Tibial artery (tissue), 4 donors: Measurements from ENCODE around the gene SLC16A10.

ENCODE experiments used
- DNase-seq, 2 donors: peaks; one replicate each; pipeline ENCODE4 v3.0.0-alpha.2; 2019
- H3K27ac ChIP-seq, 2 donors: fragments of 200-600 bp; sonication (generic) in 1 of 2; 1 replicate in 1 of 2; 2 replicates in 1 of 2; pipeline ENCODE4 v1.5.1; 2018 to 2019; ENCODE audit warnings: mild to moderate bottlenecking in 1 of 2
- H3K27me3 ChIP-seq, 2 donors: fragments of 200-600 bp; sonication (generic) in 1 of 2; one replicate each; pipeline versions ENCODE4 v1.5.1 to v1.6.0; 2016 to 2019
- H3K36me3 ChIP-seq, 3 donors: fragments of 200-600 bp; sonication (generic) in 2 of 3; one replicate each; pipeline ENCODE4 v1.5.1; 2016 to 2019; ENCODE audit warnings: mild to moderate bottlenecking in 2 of 3
- H3K4me1 ChIP-seq, 4 donors: fragments of 200-600 bp; sonication (generic) in 2 of 4; 1 replicate in 3 of 4; 2 replicates in 1 of 4; pipeline ENCODE4 v1.5.1; 2016 to 2019
- H3K4me3 ChIP-seq, 2 donors: fragments of 200-600 bp; sonication (generic) in 1 of 2; 1 replicate in 1 of 2; 2 replicates in 1 of 2; pipeline ENCODE4 v1.5.1; 2018 to 2019; ENCODE audit warnings: mild to moderate bottlenecking in 2 of 2
- H3K9me3 ChIP-seq, 3 donors: fragments of 200-600 bp; sonication (generic) in 1 of 3; one replicate each; pipeline ENCODE4 v1.5.1; 2016 to 2019
- CTCF ChIP-seq, 2 experiments: fragments of 200-600 bp in 1 of 2; fragments of 450-650 bp in 1 of 2; IDR thresholded peaks; one replicate each; pipeline ENCODE4 v1.5.1; 2017 to 2019; ENCODE audit warnings: antibody characterized with exemption in 2 of 2, mild to moderate bottlenecking in 1 of 2, moderate library complexity in 1 of 2
- intact Hi-C: fragments of 100-400 bp; cut with DNase I; formaldehyde crosslinking; loops from one replicate; pipeline ENCODE4 v1.15.0; 2023; ENCODE audit warnings: low total_unique reads

SLC16A10 gene

GRCh38 chr6:111114482-111114881 is 27.2 kb downstream of the SLC16A10 start:
- DNase-seq = no peak

GRCh38 chr6:111118826-111119225 is 31.5 kb downstream of the SLC16A10 start:
- TF ChIP-seq CTCF (IDR thresholded peaks at IDR 0.05) = no peak
- Histone ChIP-seq H3K27ac (no peak overlapping the region), H3K27me3 (no peaks in the 10 kb centered on the region), H3K4me1 (no peaks in the 10 kb centered on the region), H3K9me3 (no peaks in the 10 kb centered on the region), H3K36me3 (no peaks in the 10 kb centered on the region), H3K4me3 (no peak overlapping the region)
- intact Hi-C loops = no loop called here
- no peak for DNase-seq

More at GRCh38 chr6:111114482-111114881, 27.2 kb downstream of the SLC16A10 start:
- H3K4me1 ChIP-seq = no peaks in the 10 kb centered on the region
- no peaks in the 10 kb centered on the region for H3K27me3 ChIP-seq
- TF ChIP-seq CTCF (IDR thresholded peaks at IDR 0.05) = no peak
- no peak overlapping the region for H3K4me3 ChIP-seq
- intact Hi-C loops = loop anchor here (5.0 kb wide), 1 partner anchor 178 kb away; no protein-coding TSS in a partner anchor
- H3K9me3 ChIP-seq = no peaks in the 10 kb centered on the region
- no peak overlapping the region for H3K27ac ChIP-seq
- no peaks in the 10 kb centered on the region for H3K36me3 ChIP-seq

- Histone ChIP-seq H3K4me3 (no peak overlapping the region), H3K36me3 (no peaks in the 10 kb centered on the region), H3K4me1 (no peaks in the 10 kb centered on the region), H3K9me3 (no peaks in the 10 kb centered on the region), H3K27ac (no peak overlapping the region), H3K27me3 (no peaks in the 10 kb centered on the region)
- no peak for TF ChIP-seq CTCF (IDR thresholded peaks at IDR 0.05)
- intact Hi-C loops = no loop called here
- no peak for DNase-seq
Measured at GRCh38 chr6:111119571-111120329, 32.4 kb downstream of the SLC16A10 start.

DNA sequence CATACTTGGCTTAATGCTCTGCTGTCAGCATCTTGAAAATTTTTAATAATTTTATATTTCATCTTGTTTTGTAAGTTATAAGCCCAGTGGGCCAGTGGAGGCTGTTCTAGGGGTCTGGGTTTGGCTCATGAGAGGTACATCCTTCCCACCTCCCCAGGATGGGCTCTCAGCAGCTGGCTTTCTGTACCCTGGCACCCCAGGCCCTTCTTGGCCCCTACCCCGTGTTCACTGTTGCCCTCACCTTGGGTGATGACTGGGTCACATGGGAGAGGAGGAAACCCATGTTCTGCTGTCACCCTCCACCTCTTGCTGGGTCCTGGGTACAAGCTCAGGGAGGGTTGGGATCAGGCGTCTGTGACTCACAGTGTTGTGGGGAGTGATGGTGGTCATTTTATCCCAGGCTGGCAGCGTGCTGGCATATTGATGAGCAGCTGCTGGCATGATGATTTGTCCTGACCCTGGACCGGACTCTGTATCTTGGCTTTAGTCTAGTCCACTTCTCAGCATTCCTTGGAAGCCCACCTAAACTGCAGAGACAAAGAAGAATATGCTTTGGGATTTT is 34.6 kb downstream of the SLC16A10 start:
- H3K4me1 ChIP-seq = no peaks in the 10 kb centered on the region
- H3K9me3 ChIP-seq = no peaks in the 10 kb centered on the region
- H3K27me3 ChIP-seq = no peaks in the 10 kb centered on the region
- no peak for TF ChIP-seq CTCF (IDR thresholded peaks at IDR 0.05)
- no peak overlapping the region for H3K27ac ChIP-seq
- no peak for DNase-seq
- no peaks in the 10 kb centered on the region for H3K36me3 ChIP-seq
- H3K4me3 ChIP-seq = no peak overlapping the region
- intact Hi-C loops = no loop called here

GRCh38 chr6:111122458-111123286 is 35.4 kb downstream of the SLC16A10 start:
- no peak overlapping the region for H3K4me3 ChIP-seq
- no peaks in the 10 kb centered on the region for H3K36me3 ChIP-seq
- TF ChIP-seq CTCF (IDR thresholded peaks at IDR 0.05) = no peak
- H3K27me3 ChIP-seq = no peaks in the 10 kb centered on the region
- no peaks in the 10 kb centered on the region for H3K9me3 ChIP-seq
- no peak for DNase-seq
- intact Hi-C loops = no loop called here
- H3K27ac ChIP-seq = no peak overlapping the region
- H3K4me1 ChIP-seq = no peaks in the 10 kb centered on the region
